HG03196 (cell line): Measurements from ENCODE around the gene SIN3A.

Experiments
- ATAC-seq: cut with Tn5 transposase; IDR thresholded peaks from one replicate; pipeline ENCODE4 v1.9.1; 2021; ENCODE audit not compliant: unreplicated experiment

The SIN3A gene

DNA sequence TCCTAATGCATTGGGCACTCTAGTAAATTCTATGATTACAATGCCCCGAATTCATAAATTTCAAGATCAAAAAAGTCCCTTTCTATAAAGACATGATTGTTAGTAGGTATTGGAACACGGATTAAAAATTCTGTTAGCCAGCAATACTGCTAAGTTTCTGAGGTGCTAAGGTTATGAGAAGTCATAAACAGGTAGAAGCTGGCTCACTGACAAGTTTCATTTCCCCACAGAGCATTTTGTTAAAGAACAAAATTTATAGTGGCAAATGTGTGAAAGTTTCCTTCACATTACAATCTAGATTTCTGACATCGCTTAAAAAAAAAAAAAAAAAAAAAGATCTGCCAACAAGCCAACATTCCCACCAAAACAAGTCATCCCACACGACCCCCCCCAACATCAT, 70.7 kb downstream of the SIN3A start:
- ATAC-seq, result no peak

GRCh38 chr15:75371901-75372688, 79.4 kb downstream of the SIN3A start:
- no peak for ATAC-seq

- ATAC-seq, result no peak
Measured at GRCh38 chr15:75371486-75371885, 80.0 kb downstream of the SIN3A start.

DNA sequence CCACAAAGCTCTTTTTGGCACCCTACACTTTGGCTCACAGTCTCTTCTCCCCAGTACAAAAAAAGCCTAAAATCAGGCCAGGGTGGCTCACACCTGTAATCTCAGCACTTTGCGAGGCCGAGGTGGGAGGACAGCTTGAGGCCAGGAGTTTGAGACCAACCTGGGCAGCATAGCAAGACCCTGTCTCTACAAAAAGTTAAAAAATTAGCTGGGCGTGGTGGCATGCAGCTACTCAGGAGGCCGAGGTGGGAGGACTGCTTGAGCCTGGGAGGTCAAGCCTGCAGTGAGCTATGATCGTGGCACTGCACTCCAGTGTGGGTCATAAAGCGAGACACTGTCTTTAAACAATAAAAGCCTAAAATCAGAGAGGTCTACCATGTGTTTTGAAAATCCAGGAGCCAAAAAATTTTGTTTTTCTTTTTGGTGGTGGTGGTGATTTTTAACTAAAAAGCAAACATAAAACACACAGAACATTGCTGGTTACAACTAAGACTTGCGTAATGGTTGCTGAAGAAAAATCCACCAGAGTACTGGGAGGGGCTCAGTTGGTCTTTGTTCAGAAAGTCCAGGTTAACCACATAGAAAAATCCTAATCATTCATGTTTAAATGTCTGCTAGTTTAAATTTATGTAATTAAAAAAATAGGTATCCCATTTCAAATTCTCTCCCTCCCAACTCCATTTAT, 81.5 kb downstream of the SIN3A start:
- ATAC-seq, result no peak

- ATAC-seq, result no peak
Measured at GRCh38 chr15:75368689-75369239, 82.7 kb downstream of the SIN3A start.

DNA sequence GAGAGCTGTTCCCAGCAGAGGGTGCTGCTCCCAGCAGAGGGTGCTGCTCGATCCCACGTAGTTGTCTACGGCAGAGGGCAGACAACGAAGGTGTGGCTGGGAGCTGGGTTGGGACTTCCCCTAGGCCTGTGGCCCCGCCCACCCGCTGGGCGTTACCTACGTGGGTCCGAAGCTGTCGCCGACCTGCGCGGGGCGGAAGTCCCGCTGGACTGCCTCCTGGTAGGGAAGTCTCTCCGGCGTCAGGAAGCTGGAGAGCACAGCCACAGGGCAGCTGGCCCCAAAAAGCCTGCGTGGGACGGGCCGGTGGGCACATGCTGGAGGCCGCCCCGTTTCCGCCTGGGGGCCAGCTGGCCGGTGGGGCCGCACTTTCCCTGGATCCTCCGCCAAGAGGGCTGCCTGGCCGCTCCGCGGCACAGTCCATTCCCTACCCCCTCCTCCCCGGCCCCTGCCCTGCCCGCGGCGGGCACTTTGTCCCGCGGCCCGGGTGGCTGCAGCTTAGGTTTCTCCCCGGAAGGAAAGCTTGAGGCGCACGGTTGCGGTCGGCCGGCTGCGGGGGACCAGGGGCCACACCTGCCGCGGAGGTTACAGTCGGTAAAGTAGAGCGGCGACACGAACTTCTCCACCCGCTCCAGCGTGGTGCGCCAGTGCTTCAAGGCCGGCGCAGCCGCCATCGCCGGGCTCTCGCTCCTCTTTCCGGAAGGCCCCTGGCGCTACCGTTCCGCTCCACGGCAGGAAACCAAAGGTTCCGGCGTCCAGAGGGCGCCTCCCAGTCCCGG, 83.4 kb downstream of the SIN3A start, which contains the start of gene MAN2C1:
Gene MAN2C1 (minus strand): TSS at position 695 of the 776 bp plus-strand sequence. CDS start 24 bp downstream, at position 671.
- peak; percentile 84 for ATAC-seq

DNA sequence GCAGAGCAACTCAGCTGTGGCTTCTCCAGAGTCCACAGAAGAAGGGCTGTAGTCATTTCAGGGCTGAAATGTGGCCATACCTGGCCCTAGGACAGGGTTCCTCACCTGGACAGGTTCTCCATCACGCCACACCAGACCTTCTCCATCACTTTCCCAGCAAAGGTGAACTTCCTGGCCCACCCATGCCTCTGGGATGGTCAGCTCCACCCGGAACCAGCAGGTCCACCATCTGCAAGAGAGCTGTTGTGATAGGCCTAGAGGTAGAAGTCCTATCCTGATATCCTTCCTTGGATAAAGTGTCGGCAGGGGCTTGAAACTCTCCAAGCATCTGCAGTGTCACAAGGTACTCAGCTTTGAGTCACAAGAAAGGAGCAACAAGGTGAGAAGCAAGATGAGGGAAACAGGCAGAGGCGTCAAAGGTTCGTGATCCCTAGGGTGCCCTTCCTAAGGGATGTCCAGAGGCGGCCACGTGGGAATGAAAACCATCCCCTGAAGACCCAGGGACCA, 84.0 kb downstream of the SIN3A start:
- no peak for ATAC-seq

DNA sequence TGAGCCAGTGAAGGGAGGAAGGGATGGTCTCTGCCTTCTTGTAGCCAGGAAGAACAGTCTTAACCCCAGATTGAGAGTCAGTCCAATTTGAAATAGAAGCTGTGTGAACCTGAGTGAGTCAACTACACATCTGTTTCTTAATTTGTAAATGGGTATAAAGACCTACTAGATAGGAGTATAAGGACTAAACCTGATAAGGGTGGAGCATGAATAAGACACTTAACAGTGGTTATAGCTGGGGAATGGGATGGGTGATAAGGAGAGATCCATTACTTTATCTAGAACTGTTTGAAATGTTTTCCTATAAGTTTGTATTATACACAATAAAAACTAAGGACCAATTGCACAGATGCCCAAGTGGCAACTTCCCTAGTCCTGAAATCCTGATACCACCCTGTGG, 84.5 kb downstream of the SIN3A start:
- ATAC-seq, result no peak

- no peak for ATAC-seq
Measured at GRCh38 chr15:75366163-75366562, 85.3 kb downstream of the SIN3A start.

DNA sequence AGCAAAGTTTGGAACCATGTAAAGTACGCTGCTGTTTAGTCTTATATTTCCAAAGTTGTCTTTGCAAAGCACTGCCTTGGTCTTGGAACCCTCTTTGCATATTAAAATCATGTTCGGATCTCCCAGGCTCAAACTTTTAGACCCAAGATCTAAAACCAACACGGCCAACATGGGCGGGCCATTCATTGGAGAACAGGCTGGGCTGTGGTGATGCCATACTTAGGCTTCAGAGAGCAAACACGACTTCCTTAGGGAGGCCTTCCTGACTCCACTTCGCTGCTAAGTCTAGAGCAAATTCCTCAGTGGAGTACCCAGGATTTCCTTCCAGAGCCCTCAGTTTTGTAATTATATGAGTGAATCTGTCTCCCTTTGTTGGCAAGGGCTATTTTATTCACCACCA, 86.6 kb downstream of the SIN3A start:
- no peak for ATAC-seq

DNA sequence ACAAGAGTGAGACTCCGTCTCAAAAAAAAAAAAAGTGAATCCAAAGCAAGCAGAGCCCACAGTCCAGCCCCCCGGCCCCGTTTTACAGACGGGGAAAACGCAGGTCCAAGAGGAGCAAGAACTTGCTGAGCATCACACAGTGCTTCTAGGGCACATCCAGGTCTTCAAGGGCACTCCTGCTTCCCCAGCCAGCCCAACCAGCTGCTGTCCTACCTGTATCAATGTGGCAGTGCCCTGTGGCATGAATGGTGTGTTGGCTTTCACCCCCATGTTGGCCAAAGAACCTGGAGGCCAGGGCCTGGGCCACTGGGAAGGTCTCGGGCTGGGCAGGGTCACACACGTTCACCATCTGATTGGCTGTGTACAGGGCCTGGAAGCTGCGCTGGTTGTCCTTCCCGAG, 87.7 kb downstream of the SIN3A start:
- ATAC-seq, result no peak

DNA sequence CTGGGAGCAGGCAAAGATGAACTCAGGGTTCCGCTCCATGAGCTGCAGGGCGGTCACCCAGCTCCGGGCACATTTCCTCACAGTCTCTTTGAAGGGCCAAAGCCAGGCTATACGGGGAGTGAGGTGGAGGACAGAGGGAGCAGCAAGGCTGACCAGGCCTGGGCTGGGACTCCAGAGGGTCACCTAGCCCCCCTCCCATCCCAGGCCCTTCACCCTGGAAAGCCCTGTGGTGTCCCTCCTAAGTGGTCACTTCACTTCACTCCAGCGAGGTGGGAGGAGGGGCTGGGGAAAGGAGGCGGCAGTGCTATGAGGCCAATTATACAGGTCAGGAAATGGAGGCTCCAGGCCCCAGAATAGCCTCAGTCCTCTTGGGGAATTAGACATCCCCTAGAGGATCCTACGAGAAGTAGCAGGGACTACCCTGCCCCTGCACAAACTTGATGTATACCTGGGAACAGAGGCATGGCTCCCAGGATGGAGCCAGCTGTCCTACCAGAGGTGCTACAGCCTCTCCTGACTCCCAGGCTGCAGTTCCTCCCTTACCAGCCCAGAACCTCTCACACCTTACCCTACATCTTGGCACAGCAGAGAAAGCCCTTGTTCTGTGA, 88.7 kb downstream of the SIN3A start:
- no peak for ATAC-seq

GRCh38 chr15:75361989-75362641, 89.4 kb downstream of the SIN3A start:
- no peak for ATAC-seq

DNA sequence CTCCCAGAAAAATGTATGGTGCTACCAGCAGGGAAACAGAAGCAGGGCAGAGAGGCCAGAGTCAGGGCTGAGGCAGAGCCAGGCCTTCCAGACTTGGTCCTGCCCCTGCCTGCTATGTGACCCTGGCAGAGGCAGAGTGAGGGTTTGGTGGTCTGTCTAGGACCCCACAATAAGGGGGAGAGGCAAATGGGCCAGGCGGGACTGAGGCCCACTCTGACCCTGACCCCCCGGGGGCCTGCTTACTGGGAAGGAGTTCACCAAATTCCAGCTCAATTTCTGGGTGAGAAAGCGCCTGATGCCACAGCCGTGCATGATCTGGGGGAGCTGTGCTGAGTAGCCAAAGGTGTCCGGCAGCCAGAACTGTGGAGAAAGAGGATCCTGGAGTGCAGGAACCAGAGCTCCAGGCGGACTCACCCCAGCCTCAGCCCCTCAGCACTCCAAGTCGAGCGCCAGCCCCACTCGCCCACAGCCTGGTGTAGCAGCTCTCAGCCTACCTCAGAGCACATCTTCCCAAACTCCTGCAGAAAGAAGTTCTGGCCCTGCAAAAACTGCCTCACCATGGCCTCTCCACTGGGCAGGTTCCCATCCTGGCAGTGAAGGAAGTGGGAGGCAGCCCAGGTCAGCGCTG, 90.0 kb downstream of the SIN3A start:
- ATAC-seq, result no peak

DNA sequence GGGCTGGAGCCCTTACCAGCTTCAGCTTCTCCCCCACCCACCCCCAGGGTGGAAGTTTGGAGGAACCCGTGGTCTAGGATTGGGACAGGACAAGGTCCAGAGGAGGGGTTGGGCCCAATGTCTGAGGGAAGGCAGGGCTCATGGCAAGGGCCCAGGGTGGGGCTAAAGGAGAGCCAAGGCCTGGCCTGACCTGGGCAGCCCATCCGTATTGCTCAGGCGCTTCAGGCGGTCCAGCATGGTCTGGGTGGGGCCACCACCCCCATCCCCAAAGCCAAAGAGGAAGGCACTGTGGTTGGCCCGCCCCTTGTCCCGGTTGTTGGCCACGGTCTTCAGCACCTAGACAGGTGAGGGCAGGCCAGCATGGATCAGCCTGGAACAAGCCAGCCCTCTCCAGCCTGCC, 90.6 kb downstream of the SIN3A start:
- ATAC-seq, result no peak

DNA sequence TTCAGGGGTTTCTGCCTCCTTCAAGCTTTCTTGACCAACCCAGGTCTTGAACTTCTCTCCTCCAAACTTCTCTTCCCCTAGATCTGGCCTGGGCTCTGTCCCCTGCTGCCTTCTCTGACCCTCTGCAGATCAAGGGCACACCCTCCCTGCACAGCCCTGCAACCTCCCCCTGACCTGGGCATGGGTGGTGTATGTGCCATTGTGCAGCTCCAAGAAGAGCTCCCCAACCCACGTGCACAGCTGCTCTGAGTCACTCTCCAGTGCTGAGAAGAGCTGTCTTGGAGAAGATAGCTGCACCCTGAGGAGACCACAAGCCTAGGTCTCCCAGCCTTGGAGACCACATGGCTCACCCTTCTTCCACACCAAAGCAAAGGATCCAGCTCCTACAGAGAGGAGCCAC, 91.1 kb downstream of the SIN3A start:
- no peak for ATAC-seq

DNA sequence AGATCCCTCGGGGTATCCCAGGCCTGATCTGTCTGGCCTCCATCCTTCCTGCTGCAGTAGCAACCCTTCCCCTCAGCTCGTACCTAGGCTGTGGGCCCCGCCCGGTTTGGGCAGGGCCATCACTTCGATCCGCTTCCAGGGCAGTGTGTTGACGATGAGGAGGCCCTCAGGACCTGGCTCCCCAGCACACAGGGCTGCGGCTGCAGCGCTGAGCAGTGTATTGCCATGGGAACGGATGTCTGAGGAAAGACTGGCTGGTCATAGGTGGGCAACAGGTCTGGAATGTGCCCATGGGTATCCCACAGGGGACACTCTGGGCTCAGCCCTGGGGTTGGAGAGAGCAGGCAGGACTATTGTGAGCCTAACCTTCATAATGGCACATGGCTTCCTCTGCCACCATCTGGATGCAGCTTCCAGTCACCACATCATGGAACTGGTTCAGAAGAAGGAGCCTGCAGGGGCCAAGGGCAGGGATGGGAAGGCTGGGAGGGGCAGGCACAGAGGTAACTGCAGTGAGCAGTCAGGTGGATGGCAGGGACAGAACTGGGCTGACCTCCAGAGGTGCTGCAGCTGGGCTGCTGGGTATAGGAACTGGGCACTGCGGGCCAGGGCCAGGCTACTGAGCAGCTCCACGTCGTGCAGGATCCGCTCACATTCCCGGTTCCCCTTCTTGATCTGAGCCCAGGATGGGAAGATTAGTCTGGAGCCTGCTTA, 91.8 kb downstream of the SIN3A start:
- ATAC-seq, result no peak

DNA sequence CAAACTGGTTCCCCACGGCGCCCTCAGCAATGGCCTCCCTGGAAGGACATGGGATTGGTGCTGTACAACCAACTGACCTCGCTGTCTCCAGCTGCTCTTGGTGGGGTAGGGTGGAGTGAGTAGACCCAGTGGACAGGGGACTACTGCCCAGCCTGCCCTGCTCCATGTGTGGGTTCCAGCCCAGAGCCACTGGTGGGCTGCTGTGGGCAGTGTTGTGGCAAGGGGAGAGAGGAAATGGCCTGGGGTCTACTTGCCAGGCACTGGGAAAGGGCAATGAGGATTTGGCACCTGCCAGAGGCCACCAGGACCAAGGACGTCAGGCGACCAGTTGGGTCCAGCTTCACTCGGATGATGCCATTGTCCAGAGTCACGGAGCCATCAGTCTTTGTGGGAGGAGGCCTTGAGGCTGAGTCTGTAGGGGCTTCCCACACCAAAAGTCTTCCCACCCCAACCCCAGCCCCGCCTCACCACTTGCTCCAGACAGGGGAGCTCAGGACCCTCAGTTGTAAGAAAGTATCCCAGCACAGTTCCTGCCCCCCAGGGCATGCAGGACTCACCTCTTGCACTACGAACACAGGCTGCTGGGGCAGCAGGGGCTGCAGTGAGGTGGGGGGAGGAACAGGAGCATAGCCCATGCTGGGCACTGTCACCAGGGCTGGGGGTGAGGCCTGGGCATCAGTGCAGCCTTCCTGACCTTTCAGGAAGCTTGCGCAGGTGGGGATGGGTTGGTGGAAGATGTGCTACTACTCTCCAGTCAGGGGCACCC, 92.5 kb downstream of the SIN3A start:
- no peak for ATAC-seq
